ENCODE results near the gene PSMG1.
"Not testable (repeated sequence)": the region's sequence is repeated elsewhere in the genome, so short reads cannot be mapped to it uniquely, and the experiment has no call there.

PSMG1 gene

GRCh38 chr21:39187141-39187540 is 3.9 kb upstream of the PSMG1 start:
- no peak for DNase-seq

DNA sequence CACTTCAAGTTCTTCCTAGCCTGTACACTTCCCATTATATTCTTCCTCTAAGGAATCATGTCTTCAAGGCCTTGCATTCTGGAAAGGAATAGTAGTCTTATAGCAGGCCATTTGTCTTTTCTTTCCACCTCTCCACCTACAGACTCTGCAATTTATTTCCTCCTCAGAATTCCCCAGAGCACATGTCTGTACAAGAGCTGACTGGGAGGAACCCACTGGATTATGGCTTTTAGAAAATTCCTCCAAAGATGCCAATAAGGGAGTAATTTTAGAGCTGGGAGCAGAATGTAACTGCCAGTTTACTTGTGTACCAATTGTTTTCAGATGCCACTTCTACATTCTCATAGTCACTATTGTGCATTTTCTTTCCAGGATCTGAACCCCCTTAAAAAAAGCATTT is 3.4 kb upstream of the PSMG1 start:
- no peak for DNase-seq

- DNase-seq = no peak
Measured at GRCh38 chr21:39185157-39185556, 1.9 kb upstream of the PSMG1 start.

GRCh38 chr21:39184050-39184980 is 1.1 kb upstream of the PSMG1 start:
- peak; percentile 43 for DNase-seq

- DNase-seq = no peak
Measured at GRCh38 chr21:39182484-39183271, 573 bp downstream of the PSMG1 start.

GRCh38 chr21:39182016-39182415 is 1.2 kb downstream of the PSMG1 start:
- no peak for DNase-seq

- DNase-seq = no peak
Measured at GRCh38 chr21:39181205-39181818, 1.9 kb downstream of the PSMG1 start.

GRCh38 chr21:39180429-39181019 is 2.7 kb downstream of the PSMG1 start:
- DNase-seq = no peak

DNA sequence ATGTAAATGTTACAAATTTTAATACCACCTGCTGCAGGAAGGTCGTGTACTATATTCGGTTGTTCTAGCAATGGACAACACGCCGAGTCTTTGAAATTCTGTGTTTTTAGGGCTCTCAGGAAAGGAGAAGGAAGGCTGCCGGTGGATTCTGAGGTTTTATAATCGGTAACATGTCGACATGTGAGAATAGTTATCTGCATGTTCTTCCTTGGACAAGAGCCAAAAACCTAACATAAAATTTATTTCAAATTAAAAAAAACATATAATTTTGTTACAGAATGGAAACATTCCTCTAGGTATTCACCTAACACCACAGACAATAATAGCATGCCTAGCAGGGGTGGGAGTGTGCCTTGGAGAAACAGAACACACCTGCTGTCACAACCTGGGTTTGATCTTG is 4.8 kb downstream of the PSMG1 start:
- no peak for DNase-seq

DNA sequence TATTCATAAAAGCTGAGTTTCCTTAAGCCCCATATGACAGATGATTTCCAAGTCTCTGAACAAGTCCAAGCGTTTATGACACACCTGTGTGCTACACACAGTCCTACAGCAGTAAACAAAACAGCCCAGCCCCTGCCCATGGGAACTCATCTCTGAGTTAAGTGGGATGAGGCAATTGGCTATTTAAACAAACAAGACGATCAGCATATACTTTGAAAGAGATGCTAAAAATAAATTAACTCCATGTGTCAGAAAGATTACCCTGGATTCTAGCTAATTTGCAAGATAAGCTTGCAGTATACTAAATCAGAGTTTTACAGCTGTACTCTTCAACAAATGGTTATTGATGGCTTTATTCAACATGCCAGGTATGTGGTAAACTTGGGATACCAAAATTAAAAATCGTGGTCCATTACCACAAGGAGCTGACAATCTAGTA is 7.0 kb downstream of the PSMG1 start:
- DNase-seq = no peak

GRCh38 chr21:39175665-39176064 is 7.6 kb downstream of the PSMG1 start:
- DNase-seq = no peak

DNA sequence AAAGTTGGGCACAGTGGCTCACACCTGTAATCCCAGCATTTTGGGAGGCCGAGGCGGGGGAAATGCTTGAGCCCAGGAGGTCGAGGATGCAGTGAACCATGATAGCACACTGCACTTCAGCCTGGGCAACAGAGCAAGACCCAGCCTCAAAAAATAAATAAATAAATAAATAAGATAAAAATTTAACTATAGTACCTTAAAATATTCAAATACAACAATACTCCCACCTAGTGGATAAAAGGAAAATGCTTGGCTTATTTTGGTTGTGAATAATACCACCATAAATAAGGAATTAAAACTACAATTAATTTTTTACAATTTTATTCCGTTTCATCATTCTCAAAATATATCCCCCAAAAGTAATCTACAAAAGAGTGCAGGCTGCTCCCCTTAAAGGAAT is 8.1 kb downstream of the PSMG1 start:
- DNase-seq = no peak

DNA sequence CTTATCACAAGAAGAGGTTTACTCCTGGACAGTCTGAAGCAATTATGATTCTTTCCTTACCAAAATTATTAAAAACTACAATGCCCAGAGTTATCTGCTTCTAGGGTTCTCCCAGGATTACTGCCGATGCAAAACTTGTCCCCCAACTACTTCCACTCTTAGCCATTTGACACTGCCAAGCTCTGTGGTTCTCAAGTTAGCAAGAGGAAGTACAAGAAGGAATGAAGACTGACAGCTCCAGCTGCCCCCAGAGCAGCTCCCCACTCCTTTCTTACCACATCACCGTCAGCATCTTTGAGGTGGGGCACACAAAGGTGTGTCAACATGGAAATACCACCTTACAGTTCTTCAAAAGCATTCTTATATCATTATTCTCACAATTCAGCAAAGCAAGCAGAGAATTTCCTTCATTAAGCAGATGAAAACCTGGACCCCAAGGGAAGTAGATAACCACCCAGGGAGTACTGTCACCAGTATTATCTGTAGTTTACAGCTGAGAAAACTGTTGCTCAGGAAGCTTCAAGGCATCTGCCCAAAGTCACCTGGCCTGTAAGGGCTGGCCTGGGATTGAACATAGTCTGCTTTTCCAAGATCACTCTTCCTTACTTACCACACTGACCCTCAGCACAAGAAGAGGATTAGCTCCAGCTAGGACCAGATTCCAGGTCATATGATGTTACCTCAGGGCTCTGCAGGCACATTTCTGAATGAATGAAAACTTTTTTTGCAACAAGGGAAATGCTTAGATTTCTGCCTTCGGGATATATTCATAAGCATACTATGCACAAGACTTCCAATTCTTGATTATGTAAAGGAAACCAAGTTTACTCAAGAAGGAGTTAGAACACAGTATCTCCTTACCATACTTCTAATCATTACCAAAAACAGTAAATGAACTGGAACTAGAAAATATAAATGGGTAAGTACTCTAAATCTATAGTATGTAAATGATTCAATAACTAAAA is 9.3 kb downstream of the PSMG1 start:
- no peak for DNase-seq

DNA sequence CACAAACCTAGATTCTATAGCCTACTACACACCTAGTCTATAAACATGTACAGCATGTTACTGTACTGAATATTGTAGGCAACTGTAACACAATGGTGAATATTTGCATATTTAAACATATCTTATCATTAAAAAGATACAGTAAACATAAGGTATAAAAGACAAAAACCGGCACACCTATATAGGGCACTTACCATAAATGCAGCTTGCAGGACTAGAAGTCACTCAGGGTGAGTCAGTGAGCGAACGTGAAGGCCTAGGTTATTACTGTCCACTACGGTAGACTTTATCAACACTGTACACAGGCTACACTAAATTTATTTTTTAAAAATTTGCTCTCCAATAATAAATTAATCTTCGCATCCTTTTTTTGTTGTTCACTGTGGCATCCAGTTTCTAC is 13.3 kb downstream of the PSMG1 start:
- DNase-seq = no peak

DNA sequence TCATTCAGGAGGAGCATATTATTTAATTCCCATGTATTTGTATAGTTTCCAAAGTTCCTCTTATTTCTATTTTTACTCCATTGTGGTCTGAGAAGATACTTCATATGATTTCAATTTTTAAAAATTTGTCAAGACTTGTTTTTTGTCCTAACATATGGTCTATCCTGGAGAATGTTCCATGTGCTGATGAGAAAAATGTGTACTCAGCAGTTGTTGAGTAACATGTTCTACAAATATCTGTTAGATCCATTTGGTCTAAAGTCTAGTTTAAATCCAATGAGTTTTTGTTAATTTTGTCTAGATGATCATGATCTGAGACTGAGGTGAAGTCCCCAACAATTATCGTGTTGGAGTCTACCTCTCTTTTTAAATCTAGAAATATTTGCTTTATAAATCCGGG is 14.5 kb downstream of the PSMG1 start:
- no peak for DNase-seq

- DNase-seq = no peak
Measured at GRCh38 chr21:39164523-39164922, 18.7 kb downstream of the PSMG1 start.

GRCh38 chr21:39161064-39161463 is 22.2 kb downstream of the PSMG1 start:
- no peak for DNase-seq

GRCh38 chr21:39159342-39160063 is 23.7 kb downstream of the PSMG1 start:
- no peak for DNase-seq

GRCh38 chr21:39157241-39157640 is 26.0 kb downstream of the PSMG1 start:
- not testable (repeated sequence) for DNase-seq

- DNase-seq = no peak
Measured at GRCh38 chr21:39156024-39156423, 27.2 kb downstream of the PSMG1 start.

- no peak for DNase-seq
Measured at GRCh38 chr21:39155578-39155977, 27.7 kb downstream of the PSMG1 start.

All from midbrain (tissue), 1 donor.